ENCODE data around the gene DHRS2. TPM values are rescaled to one million over a fixed set of nuclear protein-coding genes. Genes with fewer than 3 reads are reported as not detected.

DHRS2 gene
- total and polyA plus RNA-seq, 9 donors, result 0.05 to 0.23 (median 0.09) TPM; not detected in 2

- no peaks in the 10 kb centered on the region for H3K9me3 ChIP-seq (replicated peaks; ENCODE audit: control insufficient read depth, low read depth, low read length)
- H3K4me1 ChIP-seq (ENCODE audit: control insufficient read depth, insufficient read depth, low read length), result no peaks in the 10 kb centered on the region
- no peaks in the 10 kb centered on the region for H3K36me3 ChIP-seq (ENCODE audit: control insufficient read depth, insufficient read depth, low read length)
These were observed 10.7 kb downstream of the DHRS2 start for GRCh38 chr14:23646648-23647549.

GRCh38 chr14:23647619-23648018 is 11.5 kb downstream of the DHRS2 start:
- H3K9me3 ChIP-seq (replicated peaks; ENCODE audit: control insufficient read depth, low read depth, low read length), result no peaks in the 10 kb centered on the region
- H3K4me1 ChIP-seq (ENCODE audit: control insufficient read depth, insufficient read depth, low read length), result no peaks in the 10 kb centered on the region
- WGBS (ENCODE audit: insufficient coverage), result 43% methylated on average over 1 of the region's 2 CpGs
- H3K4me3 ChIP-seq (ENCODE audit: low read length), result no peak overlapping the region
- DNase-seq, result no peak
- H3K27ac ChIP-seq (ENCODE audit: low read length), result no peak overlapping the region
- H3K36me3 ChIP-seq (ENCODE audit: control insufficient read depth, insufficient read depth, low read length), result no peaks in the 10 kb centered on the region
- H3K27me3 ChIP-seq (ENCODE audit: control insufficient read depth, insufficient read depth, low read length), result peaks cover 8% of the 10 kb centered on the region

More at GRCh38 chr14:23646648-23647549, 10.7 kb downstream of the DHRS2 start:
- no peak overlapping the region for H3K27ac ChIP-seq (ENCODE audit: low read length)
- 62% methylated on average over 3 of the region's 6 CpGs for WGBS (ENCODE audit: insufficient coverage)
- H3K27me3 ChIP-seq (ENCODE audit: control insufficient read depth, insufficient read depth, low read length), result peaks cover 8% of the 10 kb centered on the region
- DNase-seq, result no peak
- no peak overlapping the region for H3K4me3 ChIP-seq (ENCODE audit: low read length)

GRCh38 chr14:23648764-23649460 is 12.7 kb downstream of the DHRS2 start:
- Histone ChIP-seq H3K27me3 (ENCODE audit: control insufficient read depth, insufficient read depth, low read length) (peaks cover 8% of the 10 kb centered on the region), H3K9me3 (replicated peaks; ENCODE audit: control insufficient read depth, low read depth, low read length) (no peaks in the 10 kb centered on the region), H3K36me3 (ENCODE audit: control insufficient read depth, insufficient read depth, low read length) (no peaks in the 10 kb centered on the region), H3K27ac (ENCODE audit: low read length) (no peak overlapping the region), H3K4me1 (ENCODE audit: control insufficient read depth, insufficient read depth, low read length) (no peaks in the 10 kb centered on the region), H3K4me3 (ENCODE audit: low read length) (no peak overlapping the region)
- DNase-seq, result no peak
- 75% methylated on average over 3 of the region's 5 CpGs for WGBS (ENCODE audit: insufficient coverage)

- Histone ChIP-seq H3K9me3 (replicated peaks; ENCODE audit: control insufficient read depth, low read depth, low read length) (no peaks in the 10 kb centered on the region), H3K27me3 (ENCODE audit: control insufficient read depth, insufficient read depth, low read length) (peaks cover 8% of the 10 kb centered on the region), H3K36me3 (ENCODE audit: control insufficient read depth, insufficient read depth, low read length) (no peaks in the 10 kb centered on the region), H3K4me3 (ENCODE audit: low read length) (no peak overlapping the region), H3K4me1 (ENCODE audit: control insufficient read depth, insufficient read depth, low read length) (no peaks in the 10 kb centered on the region), H3K27ac (ENCODE audit: low read length) (no peak overlapping the region)
- WGBS (ENCODE audit: insufficient coverage), result 86% methylated on average over 3 of the region's 3 CpGs
- no peak for DNase-seq
These were observed 14.3 kb downstream of the DHRS2 start for GRCh38 chr14:23650506-23650905.

- no peaks in the 10 kb centered on the region for H3K36me3 ChIP-seq (ENCODE audit: control insufficient read depth, insufficient read depth, low read length)
- H3K4me3 ChIP-seq (ENCODE audit: low read length), result no peak overlapping the region
- H3K9me3 ChIP-seq (replicated peaks; ENCODE audit: control insufficient read depth, low read depth, low read length), result no peaks in the 10 kb centered on the region
- H3K27me3 ChIP-seq (ENCODE audit: control insufficient read depth, insufficient read depth, low read length), result peaks cover 6% of the 10 kb centered on the region
- no peaks in the 10 kb centered on the region for H3K4me1 ChIP-seq (ENCODE audit: control insufficient read depth, insufficient read depth, low read length)
- DNase-seq, result no peak
- WGBS (ENCODE audit: insufficient coverage), result no CpG with 5 or more reads among the region's 1 CpG
- H3K27ac ChIP-seq (ENCODE audit: low read length), result no peak overlapping the region
These were observed 16.9 kb downstream of the DHRS2 start for GRCh38 chr14:23653051-23653450.

- Histone ChIP-seq H3K9me3 (replicated peaks; ENCODE audit: control insufficient read depth, low read depth, low read length) (no peaks in the 10 kb centered on the region), H3K4me1 (ENCODE audit: control insufficient read depth, insufficient read depth, low read length) (no peaks in the 10 kb centered on the region), H3K36me3 (ENCODE audit: control insufficient read depth, insufficient read depth, low read length) (no peaks in the 10 kb centered on the region), H3K27ac (ENCODE audit: low read length) (no peak overlapping the region), H3K27me3 (ENCODE audit: control insufficient read depth, insufficient read depth, low read length) (peaks cover 6% of the 10 kb centered on the region), H3K4me3 (ENCODE audit: low read length) (no peak overlapping the region)
- WGBS (ENCODE audit: insufficient coverage), result 70% methylated on average over 3 of the region's 6 CpGs
- no peak for DNase-seq
These were observed 18.1 kb downstream of the DHRS2 start for GRCh38 chr14:23654231-23654630.

GRCh38 chr14:23657959-23658470 is 21.9 kb downstream of the DHRS2 start:
- no peaks in the 10 kb centered on the region for H3K36me3 ChIP-seq (ENCODE audit: control insufficient read depth, insufficient read depth, low read length)
- no peak overlapping the region for H3K4me3 ChIP-seq (ENCODE audit: low read length)
- no peaks in the 10 kb centered on the region for H3K27me3 ChIP-seq (ENCODE audit: control insufficient read depth, insufficient read depth, low read length)
- H3K4me1 ChIP-seq (ENCODE audit: control insufficient read depth, insufficient read depth, low read length), result no peaks in the 10 kb centered on the region
- H3K9me3 ChIP-seq (replicated peaks; ENCODE audit: control insufficient read depth, low read depth, low read length), result no peaks in the 10 kb centered on the region
- H3K27ac ChIP-seq (ENCODE audit: low read length), result no peak overlapping the region
- DNase-seq, result no peak
- 70% methylated on average over 2 of the region's 10 CpGs for WGBS (ENCODE audit: insufficient coverage)

GRCh38 chr14:23660290-23661226 is 24.4 kb downstream of the DHRS2 start:
- Histone ChIP-seq H3K27ac (ENCODE audit: low read length) (no peak overlapping the region), H3K9me3 (replicated peaks; ENCODE audit: control insufficient read depth, low read depth, low read length) (no peaks in the 10 kb centered on the region), H3K4me3 (ENCODE audit: low read length) (no peak overlapping the region), H3K27me3 (ENCODE audit: control insufficient read depth, insufficient read depth, low read length) (no peaks in the 10 kb centered on the region), H3K4me1 (ENCODE audit: control insufficient read depth, insufficient read depth, low read length) (no peaks in the 10 kb centered on the region), H3K36me3 (ENCODE audit: control insufficient read depth, insufficient read depth, low read length) (no peaks in the 10 kb centered on the region)
- WGBS (ENCODE audit: insufficient coverage), result 70% methylated on average over 10 of the region's 11 CpGs
- DNase-seq, result no peak

- DNase-seq, result no peak
- H3K4me3 ChIP-seq (ENCODE audit: low read length), result no peak overlapping the region
- no peaks in the 10 kb centered on the region for H3K27me3 ChIP-seq (ENCODE audit: control insufficient read depth, insufficient read depth, low read length)
- WGBS (ENCODE audit: insufficient coverage), result 55% methylated on average over 2 of the region's 5 CpGs
- H3K9me3 ChIP-seq (replicated peaks; ENCODE audit: control insufficient read depth, low read depth, low read length), result no peaks in the 10 kb centered on the region
- H3K36me3 ChIP-seq (ENCODE audit: control insufficient read depth, insufficient read depth, low read length), result no peaks in the 10 kb centered on the region
- H3K27ac ChIP-seq (ENCODE audit: low read length), result no peak overlapping the region
- H3K4me1 ChIP-seq (ENCODE audit: control insufficient read depth, insufficient read depth, low read length), result no peaks in the 10 kb centered on the region
These were observed 25.4 kb downstream of the DHRS2 start for GRCh38 chr14:23661542-23661941.
